MCF 10A (cell line): ENCODE measurements around the gene VIT. TPM values are rescaled to one million over a fixed set of nuclear protein-coding genes. Genes with fewer than 3 reads are reported as not detected.

ENCODE experiments used
- BruUV-seq: library from RNA; stranded (reverse); fragments of 400-500 nt; replicated peaks from 2 replicates; lab custom pipeline; 2021; lab: Mats Ljungman, UMichigan
- CTCF ChIA-PET: fragments of 300-600 bp; sonication (Branson Sonifier 250); formaldehyde crosslinking; extraction: SDS; loops from one replicate; lab custom pipeline; 2021; ENCODE audit warnings: antibody characterized with exemption, inconsistent platforms; lab: Yijun Ruan, JAX
- POLR2A ChIA-PET: fragments of 300-600, 350-650 bp; sonication (Branson Sonifier 250); formaldehyde crosslinking; extraction: SDS; loops from one replicate; lab custom pipeline; 2020; ENCODE audit warnings: antibody characterized with exemption, inconsistent platforms; lab: Yijun Ruan, JAX
- DNase-seq: peaks from one replicate; pipeline ENCODE4 v3.0.0-alpha.2; 2018; ENCODE audit not compliant: unreplicated experiment
- H3K27ac Mint-ChIP-seq: one replicate; pipeline ENCODE4 v1.8.0; 2022; ENCODE audit warnings: mild to moderate bottlenecking, low read depth, mixed read lengths; ENCODE audit not compliant: unreplicated experiment
- H3K27me3 Mint-ChIP-seq: one replicate; pipeline ENCODE4 v1.8.0; 2022; ENCODE audit warnings: mixed read lengths; ENCODE audit not compliant: insufficient read depth, unreplicated experiment
- H3K36me3 Mint-ChIP-seq: one replicate; pipeline ENCODE4 v1.8.0; 2022; ENCODE audit warnings: mild to moderate bottlenecking, moderate library complexity, mixed read lengths; ENCODE audit not compliant: insufficient read depth, unreplicated experiment
- H3K4me1 Mint-ChIP-seq: one replicate; pipeline ENCODE4 v1.8.0; 2022; ENCODE audit warnings: mixed read lengths; ENCODE audit not compliant: insufficient read depth, unreplicated experiment
- H3K4me3 Mint-ChIP-seq: one replicate; pipeline ENCODE4 v1.8.0; 2022; ENCODE audit warnings: mild to moderate bottlenecking, moderate library complexity, mixed read lengths; ENCODE audit not compliant: unreplicated experiment
- H3K9me3 Mint-ChIP-seq: one replicate; pipeline ENCODE4 v1.8.0; 2022; ENCODE audit warnings: mixed read lengths; ENCODE audit not compliant: unreplicated experiment
- intact Hi-C: fragments of 100-400 bp; cut with micrococcal nuclease; formaldehyde crosslinking; loops from 2 replicates; pipeline ENCODE4 v1.14.1; 2022
- total RNA-seq: library from RNA; stranded (reverse); gene quantifications from 2 replicates; pipeline ENCODE4 v1.2.3, GENCODE V29; 2022
- TF ChIP-seq, protein P1 (sequence below): fragments of 200-600 bp; IDR thresholded peaks from one replicate; pipeline ENCODE4 v1.8.0; 2022; ENCODE audit warnings: antibody characterized with exemption, mild to moderate bottlenecking; ENCODE audit not compliant: unreplicated experiment

Gene VIT
- total RNA-seq, 1 experiment from 2014 or later, result not detected

DNA sequence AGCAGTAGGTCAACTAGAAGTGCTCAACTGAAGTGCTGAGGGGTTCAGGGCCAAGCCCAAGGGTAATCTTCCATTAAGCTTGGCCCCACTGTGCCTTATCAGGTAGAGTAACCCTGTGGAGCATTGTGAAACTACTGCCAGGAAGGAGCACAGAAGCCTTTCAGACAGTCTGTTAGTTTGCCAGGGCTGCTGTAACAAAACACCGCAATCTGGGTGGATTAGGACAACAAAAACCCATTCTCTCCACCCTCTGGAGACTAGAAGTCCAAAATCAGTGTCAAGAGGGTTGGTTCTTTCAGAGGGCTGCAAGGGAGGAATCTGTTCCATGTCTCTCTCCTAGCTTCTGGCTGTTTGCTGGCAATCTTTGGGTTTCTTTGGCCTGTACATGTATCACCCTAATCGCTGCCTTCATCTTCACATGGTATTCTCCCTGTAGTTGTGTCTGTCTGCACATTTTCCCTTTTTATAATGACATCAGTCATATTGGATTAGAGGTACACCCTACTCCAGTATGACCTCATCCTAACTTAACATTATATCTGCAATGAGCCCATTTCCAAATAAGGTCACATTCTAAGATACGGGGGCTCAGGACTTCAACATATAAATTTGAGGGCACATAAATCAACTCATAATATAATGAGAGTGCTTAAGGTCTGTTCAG lies 21.2 kb downstream of the VIT start:
- TF ChIP-seq, protein P1, sequence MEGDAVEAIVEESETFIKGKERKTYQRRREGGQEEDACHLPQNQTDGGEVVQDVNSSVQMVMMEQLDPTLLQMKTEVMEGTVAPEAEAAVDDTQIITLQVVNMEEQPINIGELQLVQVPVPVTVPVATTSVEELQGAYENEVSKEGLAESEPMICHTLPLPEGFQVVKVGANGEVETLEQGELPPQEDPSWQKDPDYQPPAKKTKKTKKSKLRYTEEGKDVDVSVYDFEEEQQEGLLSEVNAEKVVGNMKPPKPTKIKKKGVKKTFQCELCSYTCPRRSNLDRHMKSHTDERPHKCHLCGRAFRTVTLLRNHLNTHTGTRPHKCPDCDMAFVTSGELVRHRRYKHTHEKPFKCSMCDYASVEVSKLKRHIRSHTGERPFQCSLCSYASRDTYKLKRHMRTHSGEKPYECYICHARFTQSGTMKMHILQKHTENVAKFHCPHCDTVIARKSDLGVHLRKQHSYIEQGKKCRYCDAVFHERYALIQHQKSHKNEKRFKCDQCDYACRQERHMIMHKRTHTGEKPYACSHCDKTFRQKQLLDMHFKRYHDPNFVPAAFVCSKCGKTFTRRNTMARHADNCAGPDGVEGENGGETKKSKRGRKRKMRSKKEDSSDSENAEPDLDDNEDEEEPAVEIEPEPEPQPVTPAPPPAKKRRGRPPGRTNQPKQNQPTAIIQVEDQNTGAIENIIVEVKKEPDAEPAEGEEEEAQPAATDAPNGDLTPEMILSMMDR, result no peak
- BruUV-seq, result no TSS peak
- POLR2A ChIA-PET, result no interaction called here
- no peaks in the 10 kb centered on the region for H3K36me3 Mint-ChIP-seq
- H3K9me3 Mint-ChIP-seq, result no peaks in the 10 kb centered on the region
- no peak overlapping the region for H3K27ac Mint-ChIP-seq
- no peaks in the 10 kb centered on the region for H3K27me3 Mint-ChIP-seq
- CTCF ChIA-PET, result interaction anchor here (0.6 to 1.5 kb wide), 3 partner anchors 9 to 194 kb away, joined by 3 to 5 read pairs (median 3); no protein-coding TSS in a partner anchor
- H3K4me1 Mint-ChIP-seq, result no peaks in the 10 kb centered on the region
- intact Hi-C loops, result no loop called here
- DNase-seq, result no peak
- no peak overlapping the region for H3K4me3 Mint-ChIP-seq

DNA sequence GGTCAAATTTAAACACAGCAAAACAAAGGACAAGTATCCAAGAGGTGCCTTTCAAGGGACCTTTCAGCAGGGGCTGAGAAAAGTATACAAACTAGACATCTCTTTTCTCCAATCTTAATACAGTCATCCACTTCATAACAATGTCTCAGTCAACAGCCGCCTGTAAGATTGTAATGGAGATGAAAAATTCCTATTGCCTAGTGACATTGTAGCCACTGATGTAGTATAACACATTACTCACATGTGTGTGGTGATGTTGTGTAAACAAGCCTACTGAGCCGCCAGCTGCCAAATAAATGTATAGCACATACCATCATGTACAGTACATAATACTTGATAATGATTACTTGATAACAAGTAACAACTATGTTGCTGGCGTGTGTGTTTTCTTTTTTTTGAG lies 31.0 kb downstream of the VIT start:
- no peaks in the 10 kb centered on the region for H3K27me3 Mint-ChIP-seq

DNA sequence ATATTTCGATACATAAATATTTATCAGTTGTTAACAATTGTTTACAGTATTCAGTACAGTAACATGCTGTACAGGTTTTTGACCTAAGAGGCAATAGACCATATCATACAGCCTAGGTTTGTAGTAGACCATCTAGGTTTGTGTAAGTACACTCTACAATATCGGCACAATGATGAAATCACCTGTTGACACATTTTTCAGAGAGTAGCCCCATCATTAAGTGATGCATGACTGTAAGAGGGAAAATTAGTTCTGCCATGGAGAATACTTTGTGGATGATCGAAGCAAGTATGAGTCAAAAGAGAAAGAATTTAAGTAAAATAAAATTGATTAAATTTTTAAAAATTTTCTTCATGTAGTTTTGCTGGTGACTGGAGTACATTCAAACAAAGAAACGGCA lies 32.6 kb downstream of the VIT start:
- no peak overlapping the region for H3K27ac Mint-ChIP-seq

More for the DNA sequence above, 31.0 kb downstream of the VIT start:
- no peak for DNase-seq
- H3K27ac Mint-ChIP-seq, result no peak overlapping the region
- H3K9me3 Mint-ChIP-seq, result peaks cover 2% of the 10 kb centered on the region
- TF ChIP-seq, protein P1, result no peak
- no TSS peak for BruUV-seq
- H3K4me1 Mint-ChIP-seq, result peaks cover 11% of the 10 kb centered on the region
- POLR2A ChIA-PET, result no interaction called here
- H3K36me3 Mint-ChIP-seq, result no peaks in the 10 kb centered on the region
- CTCF ChIA-PET, result interaction anchor here (0.9 kb wide), 1 partner anchor 65 kb away, joined by 3 read pairs; no protein-coding TSS in a partner anchor
- no peak overlapping the region for H3K4me3 Mint-ChIP-seq
- intact Hi-C loops, result no loop called here

More for the DNA sequence above, 32.6 kb downstream of the VIT start:
- H3K9me3 Mint-ChIP-seq, result peaks cover 5% of the 10 kb centered on the region
- TF ChIP-seq, protein P1, result no peak
- no peak overlapping the region for H3K4me3 Mint-ChIP-seq
- ChIA-PET POLR2A (no interaction called here), CTCF (no interaction called here)
- DNase-seq, result no peak
- H3K4me1 Mint-ChIP-seq, result peaks cover 15% of the 10 kb centered on the region
- no peaks in the 10 kb centered on the region for H3K27me3 Mint-ChIP-seq
- no peaks in the 10 kb centered on the region for H3K36me3 Mint-ChIP-seq
- intact Hi-C loops, result no loop called here
- no TSS peak for BruUV-seq
